HG03469 (cell line): ENCODE data around the gene PRTG.

ENCODE experiments used
- ATAC-seq: cut with Tn5 transposase; IDR thresholded peaks from one replicate; pipeline ENCODE4 v1.9.1; 2021; ENCODE audit warnings: mild to moderate bottlenecking, moderate library complexity, moderate number of reproducible peaks; ENCODE audit not compliant: unreplicated experiment

PRTG gene

GRCh38 chr15:55576943-55577342 is 166.0 kb downstream of the PRTG start:
- no peak for ATAC-seq

GRCh38 chr15:55574096-55574495 is 168.9 kb downstream of the PRTG start:
- no peak for ATAC-seq

- no peak for ATAC-seq
Observed at GRCh38 chr15:55573224-55573623, 169.7 kb downstream of the PRTG start.

- no peak for ATAC-seq
Observed at GRCh38 chr15:55564347-55565145, 178.4 kb downstream of the PRTG start.

- ATAC-seq, result no peak
Observed at GRCh38 chr15:55562601-55563000, 180.4 kb downstream of the PRTG start.
